Gastrocnemius medialis (tissue), 4 donors: Measurements from ENCODE around the gene MYO1E. TPM values are rescaled to one million over a fixed set of nuclear protein-coding genes. Genes with fewer than 3 reads are reported as not detected.
A peak's percentile ranks its signal among the peaks of the same experiment; 100 is the strongest.
"Not testable (repeated sequence)": the region's sequence is repeated elsewhere in the genome, so short reads cannot be mapped to it uniquely, and the experiment has no call there.

Source experiments
- ATAC-seq, 2 donors: fragments of 150-250 bp; one replicate each; pipeline ENCODE4 v1.9.1; 2016
- DNase-seq, 2 donors: peaks; one replicate each; pipeline ENCODE4 v3.0.0-alpha.2; 2019
- H3K27ac ChIP-seq, 4 donors: fragments of 200-600 bp; sonication (generic); 1 replicate in 1 of 4; 2 replicates in 3 of 4; pipeline ENCODE4 v1.5.1; 2016 to 2018; ENCODE audit warnings: mild to moderate bottlenecking in 2 of 4, moderate library complexity in 1 of 4
- H3K27me3 ChIP-seq, 3 donors: fragments of 200-600 bp; sonication (generic) in 2 of 3; 1 replicate in 1 of 3; 2 replicates in 2 of 3; pipeline versions ENCODE4 v1.5.1 to v1.6.0; 2016 to 2019; ENCODE audit warnings: mild to moderate bottlenecking in 1 of 3, moderate library complexity in 1 of 3
- H3K36me3 ChIP-seq, 2 donors: fragments of 200-600 bp; sonication (generic) in 1 of 2; one replicate each; pipeline ENCODE4 v1.5.1; 2017 to 2018
- H3K4me1 ChIP-seq, 2 donors: fragments of 200-600 bp; sonication (generic) in 1 of 2; one replicate each; pipeline ENCODE4 v1.5.1; 2016 to 2017; ENCODE audit warnings: mild to moderate bottlenecking in 2 of 2
- H3K4me3 ChIP-seq, 4 donors: fragments of 200-600 bp; sonication (generic) in 3 of 4; 1 replicate in 1 of 4; 2 replicates in 3 of 4; pipeline ENCODE4 v1.5.1; 2016 to 2019; ENCODE audit warnings: mild to moderate bottlenecking in 2 of 4
- H3K9me3 ChIP-seq, 3 donors: fragments of 200-600 bp; sonication (generic) in 2 of 3; 1 replicate in 1 of 3; 2 replicates in 2 of 3; pipeline ENCODE4 v1.5.1; 2016 to 2019
- CTCF ChIP-seq, 5 experiments: fragments of 450-650 bp in 3 of 5; fragments of 200-600 bp in 2 of 5; sonication (generic) in 2 of 5; IDR thresholded peaks in 4 of 5; conservative IDR thresholded peaks in 1 of 5; 1 replicate in 4 of 5; 2 replicates in 1 of 5; pipeline ENCODE4 v1.5.1; 2016 to 2019; ENCODE audit warnings: antibody characterized with exemption in 5 of 5, mild to moderate bottlenecking in 3 of 5, moderate library complexity in 3 of 5
- POLR2A ChIP-seq, 2 donors: fragments of 450-650 bp; IDR thresholded peaks; one replicate each; pipeline ENCODE4 v1.6.1; 2017; ENCODE audit warnings: antibody characterized with exemption in 2 of 2, mild to moderate bottlenecking in 2 of 2, moderate library complexity in 2 of 2
- in situ Hi-C, 4 donors: fragments of 200-750 bp; cut with MboI; loops; one replicate each; pipeline versions ENCODE4 v1.15.0 to v1.8.0; 2017; ENCODE audit warnings: low sequenced_read_pairs in 4 of 4
- intact Hi-C: fragments of 100-400 bp; cut with DNase I; formaldehyde crosslinking; loops from one replicate; pipeline ENCODE4 v1.15.1; 2023; ENCODE audit warnings: low total_unique reads
- total RNA-seq, 4 donors: library from RNA; depleted of rRNA; stranded (reverse); fragments of >200 nt; gene quantifications; one replicate each; pipeline versions ENCODE4 v1.1.0 to v1.2.3, GENCODE V29; 2016

MYO1E gene
- total RNA-seq, 4 donors from 2014 or later: 12.8 to 39.6 (median 30.7) TPM

GRCh38 chr15:59392299-59392698, 19.6 kb upstream of the MYO1E start:
- H3K27ac ChIP-seq: no peak overlapping the region
- ATAC-seq: no peak
- H3K27me3 ChIP-seq: no peaks in the 10 kb centered on the region
- H3K4me3 ChIP-seq: no peak overlapping the region
- intact Hi-C loops (no loop called here), in situ Hi-C loops (no loop called here)
- DNase-seq: no peak
- no peaks in the 10 kb centered on the region for H3K9me3 ChIP-seq
- TF ChIP-seq CTCF (IDR thresholded peaks at IDR 0.05 in 4 of 5, conservative IDR thresholded peaks at IDR 0.05 in 1 of 5) (no peak), POLR2A (IDR thresholded peaks at IDR 0.05) (no peak)
- no peaks in the 10 kb centered on the region for H3K36me3 ChIP-seq
- no peaks in the 10 kb centered on the region for H3K4me1 ChIP-seq

GRCh38 chr15:59388670-59389069, 16.0 kb upstream of the MYO1E start:
- TF ChIP-seq CTCF (IDR thresholded peaks at IDR 0.05 in 4 of 5, conservative IDR thresholded peaks at IDR 0.05 in 1 of 5) (no peak), POLR2A (IDR thresholded peaks at IDR 0.05) (no peak)
- no peaks in the 10 kb centered on the region for H3K27me3 ChIP-seq
- peak; percentile 52 to 55 for ATAC-seq
- in situ Hi-C loops: no loop called here
- H3K36me3 ChIP-seq: no peaks in the 10 kb centered on the region
- intact Hi-C loops: no loop called here
- H3K4me1 ChIP-seq: no peaks in the 10 kb centered on the region
- H3K27ac ChIP-seq: peak overlapping the region in 1 of 4 donors; percentile 43
- no peaks in the 10 kb centered on the region for H3K9me3 ChIP-seq
- no peak overlapping the region for H3K4me3 ChIP-seq
- DNase-seq: no peak

GRCh38 chr15:59387196-59387878, 14.7 kb upstream of the MYO1E start:
- in situ Hi-C loops, H3K9me3 ChIP-seq, DNase-seq, H3K36me3 ChIP-seq, H3K27ac ChIP-seq, intact Hi-C loops, H3K27me3 ChIP-seq, H3K4me3 ChIP-seq, H3K4me1 ChIP-seq, ATAC-seq: not testable (repeated sequence)

GRCh38 chr15:59385171-59385570, 12.5 kb upstream of the MYO1E start:
- Histone ChIP-seq H3K4me3 (no peak overlapping the region), H3K27me3 (no peaks in the 10 kb centered on the region), H3K36me3 (no peaks in the 10 kb centered on the region), H3K4me1 (no peaks in the 10 kb centered on the region), H3K27ac (no peak overlapping the region), H3K9me3 (no peaks in the 10 kb centered on the region)
- TF ChIP-seq POLR2A (IDR thresholded peaks at IDR 0.05): no peak
- TF ChIP-seq CTCF (IDR thresholded peaks at IDR 0.05 in 4 of 5, conservative IDR thresholded peaks at IDR 0.05 in 1 of 5): no peak
- DNase-seq: no peak
- intact Hi-C loops (no loop called here), in situ Hi-C loops (no loop called here)
- no peak for ATAC-seq

- DNase-seq: no peak
- no peak for TF ChIP-seq POLR2A (IDR thresholded peaks at IDR 0.05)
- TF ChIP-seq CTCF (IDR thresholded peaks at IDR 0.05 in 4 of 5, conservative IDR thresholded peaks at IDR 0.05 in 1 of 5): no peak
- Histone ChIP-seq H3K36me3 (no peaks in the 10 kb centered on the region), H3K9me3 (no peaks in the 10 kb centered on the region), H3K4me3 (no peak overlapping the region), H3K27me3 (no peaks in the 10 kb centered on the region), H3K27ac (no peak overlapping the region), H3K4me1 (no peaks in the 10 kb centered on the region)
- in situ Hi-C loops: no loop called here
- intact Hi-C loops: no loop called here
- no peak for ATAC-seq
Observed at GRCh38 chr15:59384507-59384906, 11.8 kb upstream of the MYO1E start.
